WTC11 (cell line): ENCODE data around the gene TOM1. TPM values are rescaled to one million over a fixed set of nuclear protein-coding genes. Genes with fewer than 3 reads are reported as not detected.
A peak's percentile ranks its signal among the peaks of the same experiment; 100 is the strongest.

Experiments used
- ATAC-seq: fragments of 200-7000 bp; cut with Tn5 transposase; 2 replicates; pipeline ENCODE4 v1.10.0; 2021; ENCODE audit warnings: mild to moderate bottlenecking, moderate library complexity
- CTCF ChIA-PET: fragments of 300-600 bp; sonication (Branson Sonifier 250); formaldehyde crosslinking; loops from one replicate; lab custom pipeline; 2021; ENCODE audit warnings: antibody characterized with exemption; lab: Charles Lee
- POLR2A ChIA-PET: fragments of 350-600 bp; sonication (Branson Sonifier 250); formaldehyde crosslinking; loops from one replicate; lab custom pipeline; 2021; ENCODE audit warnings: antibody characterized with exemption; lab: Charles Lee
- DNase-seq: peaks from one replicate; pipeline ENCODE4 v3.0.0; 2021; ENCODE audit warnings: low spot score
- H3K27ac Mint-ChIP-seq: 2 replicates; pipeline ENCODE4 v1.8.0; 2021; ENCODE audit warnings: mixed read lengths
- H3K27me3 Mint-ChIP-seq: 2 replicates; pipeline ENCODE4 v1.8.0; 2021; ENCODE audit warnings: low read depth, mild to moderate bottlenecking, moderate library complexity, mixed read lengths
- H3K36me3 Mint-ChIP-seq: 2 replicates; pipeline ENCODE4 v1.8.0; 2021; ENCODE audit warnings: mixed read lengths
- H3K4me1 Mint-ChIP-seq: 2 replicates; pipeline ENCODE4 v1.8.0; 2022; ENCODE audit warnings: mixed read lengths
- H3K4me3 Mint-ChIP-seq: 2 replicates; pipeline ENCODE4 v1.8.0; 2021; ENCODE audit warnings: mild to moderate bottlenecking, moderate library complexity, mixed read lengths
- H3K9me3 Mint-ChIP-seq: 2 replicates; pipeline ENCODE4 v1.8.0; 2021; ENCODE audit warnings: mixed read lengths
- ATF3 ChIP-seq: sonication (generic); formaldehyde crosslinking; conservative IDR thresholded peaks from 2 replicates; pipeline ENCODE4 v1.8.1; 2022; ENCODE audit warnings: mild to moderate bottlenecking, missing genetic modification reagents
- CBFB ChIP-seq: sonication (generic); formaldehyde crosslinking; IDR thresholded peaks from 2 replicates; pipeline ENCODE4 v1.8.1; 2022; ENCODE audit warnings: mild to moderate bottlenecking, low read depth, missing genetic modification reagents
- CDX4 ChIP-seq: fragments of 250-450 bp; sonication (Bioruptor Pico); IDR thresholded peaks from 2 replicates; pipeline ENCODE4 v1.9.0; 2021; ENCODE audit warnings: moderate library complexity, mild to moderate bottlenecking, inconsistent platforms, borderline replicate concordance
- E2F5 ChIP-seq: sonication (generic); formaldehyde crosslinking; IDR thresholded peaks from 2 replicates; pipeline ENCODE4 v1.8.1; 2022; ENCODE audit warnings: mild to moderate bottlenecking, moderate library complexity, missing genetic modification reagents
- ERG ChIP-seq: fragments of 250-450 bp; sonication (Bioruptor Pico); IDR thresholded peaks from 2 replicates; pipeline ENCODE4 v1.8.0; 2021; ENCODE audit warnings: mild to moderate bottlenecking
- ETV6 ChIP-seq: sonication (generic); formaldehyde crosslinking; IDR thresholded peaks from 2 replicates; pipeline ENCODE4 v1.8.1; 2022; ENCODE audit warnings: mild to moderate bottlenecking, missing genetic modification reagents
- HMGA2 ChIP-seq: fragments of 250-450 bp; sonication (Bioruptor Pico); IDR thresholded peaks from 2 replicates; pipeline ENCODE4 v1.4.0; 2021; ENCODE audit warnings: mild to moderate bottlenecking, moderate library complexity
- HMGXB4 ChIP-seq: sonication (generic); formaldehyde crosslinking; IDR thresholded peaks from 2 replicates; pipeline ENCODE4 v1.8.1; 2023; ENCODE audit warnings: mild to moderate bottlenecking, moderate library complexity, missing genetic modification reagents
- IRF1 ChIP-seq: sonication (generic); formaldehyde crosslinking; IDR thresholded peaks from 2 replicates; pipeline ENCODE4 v1.8.0; 2023; ENCODE audit warnings: missing genetic modification reagents
- JUN ChIP-seq: sonication (generic); formaldehyde crosslinking; IDR thresholded peaks from 2 replicates; pipeline ENCODE4 v1.8.0; 2023; ENCODE audit warnings: mild to moderate bottlenecking, missing genetic modification reagents
- MAX ChIP-seq: sonication (generic); formaldehyde crosslinking; IDR thresholded peaks from 2 replicates; pipeline ENCODE4 v1.8.0; 2022; ENCODE audit warnings: mild to moderate bottlenecking, missing genetic modification reagents
- MYBL2 ChIP-seq: sonication (generic); formaldehyde crosslinking; IDR thresholded peaks from 2 replicates; pipeline ENCODE4 v1.8.1; 2023; ENCODE audit warnings: mild to moderate bottlenecking, moderate library complexity, missing genetic modification reagents
- NR1H2 ChIP-seq: sonication (generic); formaldehyde crosslinking; IDR thresholded peaks from 2 replicates; pipeline ENCODE4 v1.9.0; 2021; ENCODE audit warnings: mild to moderate bottlenecking, moderate library complexity, missing genetic modification reagents
- OVOL2 ChIP-seq: fragments of 250-450 bp; sonication (Bioruptor Pico); IDR thresholded peaks from 2 replicates; pipeline ENCODE4 v1.9.0; 2021; ENCODE audit warnings: mild to moderate bottlenecking, borderline replicate concordance
- TCF7 ChIP-seq: sonication (generic); formaldehyde crosslinking; IDR thresholded peaks from 2 replicates; pipeline ENCODE4 v1.8.0; 2022; ENCODE audit warnings: mild to moderate bottlenecking, low read depth, missing genetic modification reagents, moderate library complexity
- USF1 ChIP-seq: sonication (generic); formaldehyde crosslinking; IDR thresholded peaks from 2 replicates; pipeline ENCODE4 v1.8.0; 2022; ENCODE audit warnings: mild to moderate bottlenecking, missing genetic modification reagents
- ZBTB43 ChIP-seq: sonication (generic); formaldehyde crosslinking; IDR thresholded peaks from 2 replicates; pipeline ENCODE4 v1.8.1; 2023; ENCODE audit warnings: mild to moderate bottlenecking, missing genetic modification reagents
- ZNF263 ChIP-seq: sonication (generic); formaldehyde crosslinking; IDR thresholded peaks from 2 replicates; pipeline ENCODE4 v1.8.1; 2022; ENCODE audit warnings: low read depth, mild to moderate bottlenecking, moderate library complexity, missing genetic modification reagents
- ZNF281 ChIP-seq: sonication (generic); formaldehyde crosslinking; IDR thresholded peaks from 2 replicates; pipeline ENCODE4 v1.8.0; 2023; ENCODE audit warnings: mild to moderate bottlenecking, missing genetic modification reagents
- ZNF512 ChIP-seq: sonication (generic); formaldehyde crosslinking; IDR thresholded peaks from 2 replicates; pipeline ENCODE4 v1.8.1; 2022; ENCODE audit warnings: missing genetic modification reagents, borderline replicate concordance
- total RNA-seq: library from RNA; stranded (reverse); gene quantifications from 3 replicates; pipeline ENCODE4 v1.2.3, GENCODE V29; 2021

Gene TOM1
- total RNA-seq, 1 experiment from 2014 or later, result 23.5 TPM

- TF ChIP-seq USF1 (CRISPR knock-in tag), result no peak
Measured at GRCh38 chr22:35335936-35336781, 36.5 kb downstream of the TOM1 start (continued).

- Mint-ChIP-seq H3K27me3 (no peaks in the 10 kb centered on the region), H3K27ac (peak overlapping the region; percentile 76; the same call in 1 of the 2 replicates), H3K9me3 (no peaks in the 10 kb centered on the region), H3K36me3 (peaks cover 8% of the 10 kb centered on the region; the same call in 1 of the 2 replicates), H3K4me3 (no peak overlapping the region), H3K4me1 (no peaks in the 10 kb centered on the region)
- CTCF ChIA-PET, result interaction anchor here (1.0 to 1.2 kb wide), 3 partner anchors 12 to 51 kb away, joined by 3 to 4 read pairs (median 3); no protein-coding TSS in a partner anchor
- ATAC-seq (peak; percentile 70), DNase-seq (no peak)
- POLR2A ChIA-PET, result interaction anchor here (0.5 to 0.6 kb wide), 2 partner anchors 59 to 66 kb away, joined by 3 read pairs; no protein-coding TSS in a partner anchor
- TF ChIP-seq TCF7 (CRISPR knock-in tag) (no peak), OVOL2 (CRISPR knock-in tag) (no peak), MYBL2 (CRISPR knock-in tag) (no peak), MAX (CRISPR knock-in tag) (no peak), ETV6 (CRISPR knock-in tag) (no peak), ZNF281 (CRISPR knock-in tag) (no peak), ZNF263 (CRISPR knock-in tag) (no peak), ZNF512 (CRISPR knock-in tag) (no peak), HMGXB4 (CRISPR knock-in tag) (no peak), NR1H2 (CRISPR knock-in tag) (no peak), IRF1 (CRISPR knock-in tag) (no peak), JUN (CRISPR knock-in tag) (no peak), HMGA2 (CRISPR knock-in tag) (no peak), ERG (CRISPR knock-in tag) (no peak), CDX4 (CRISPR knock-in tag) (no peak), ZBTB43 (no peak), E2F5 (CRISPR knock-in tag) (no peak), CBFB (CRISPR knock-in tag) (no peak), ATF3 (CRISPR knock-in tag) (no peak)
Measured at GRCh38 chr22:35337932-35338331, 38.2 kb downstream of the TOM1 start.
